ENCODE measurements around the gene MAPK8IP3. TPM values are rescaled to one million over a fixed set of nuclear protein-coding genes. Genes with fewer than 3 reads are reported as not detected.

Gene MAPK8IP3
- total RNA-seq, 1 experiment from 2014 or later, result 41.1 TPM

GRCh38 chr16:1667271-1667670 lies 38.7 kb upstream of the MAPK8IP3 start:
- H3K36me3 ChIP-seq (ENCODE audit: low read depth, low read length), result peaks cover 8% of the 10 kb centered on the region
- intact Hi-C loops (cut with micrococcal nuclease), result no loop called here
- no TSS peak for BruUV-seq (replicated peaks)
- H3K4me3 ChIP-seq (ENCODE audit: low read length), result no peak overlapping the region
- DNase-seq (no peak), ATAC-seq (no peak)
- H3K27me3 ChIP-seq (ENCODE audit: low read length), result no peaks in the 10 kb centered on the region
- ChIA-PET CTCF (no interaction called here), POLR2A (ENCODE audit: unreplicated experiment) (no interaction called here)
- H3K4me1 ChIP-seq (ENCODE audit: insufficient read depth, low read length), result no peaks in the 10 kb centered on the region
- no peaks in the 10 kb centered on the region for H3K9me2 ChIP-seq (replicated peaks; ENCODE audit: low read length)
- no peaks in the 10 kb centered on the region for H3K79me2 ChIP-seq (ENCODE audit: low read length)
- no peak overlapping the region for H3K4me2 ChIP-seq (ENCODE audit: low read length)
- H2AFZ ChIP-seq (ENCODE audit: low read length), result no peak overlapping the region
- TF ChIP-seq CTCF (conservative IDR thresholded peaks at IDR 0.05; ENCODE audit: low read depth, low read length), result no peak
- no peak for TF ChIP-seq EZH2 (IDR thresholded peaks at IDR 0.05; ENCODE audit: low read length, unreplicated experiment)
- no peak for TF ChIP-seq EZH2phosphoT487 (IDR thresholded peaks at IDR 0.05; ENCODE audit: borderline replicate concordance, low read length)
- no peak overlapping the region for H3K9ac ChIP-seq (ENCODE audit: low read length)
- no peaks in the 10 kb centered on the region for H4K20me1 ChIP-seq (ENCODE audit: low read length)
- H3K27ac ChIP-seq (ENCODE audit: low read length), result no peak overlapping the region
- H3F3A ChIP-seq (ENCODE audit: low read length, unreplicated experiment), result no peaks in the 10 kb centered on the region
- no peaks in the 10 kb centered on the region for H3K9me3 ChIP-seq (ENCODE audit: low read length)

- Histone ChIP-seq H3K79me2 (ENCODE audit: low read length) (no peaks in the 10 kb centered on the region), H2AFZ (ENCODE audit: low read length) (no peak overlapping the region), H3K4me3 (ENCODE audit: low read length) (no peak overlapping the region), H3F3A (ENCODE audit: low read length, unreplicated experiment) (no peaks in the 10 kb centered on the region), H3K27me3 (ENCODE audit: low read length) (no peaks in the 10 kb centered on the region), H3K9me2 (replicated peaks; ENCODE audit: low read length) (no peaks in the 10 kb centered on the region), H3K9me3 (ENCODE audit: low read length) (no peaks in the 10 kb centered on the region), H3K4me1 (ENCODE audit: insufficient read depth, low read length) (no peaks in the 10 kb centered on the region), H4K20me1 (ENCODE audit: low read length) (no peaks in the 10 kb centered on the region), H3K27ac (ENCODE audit: low read length) (no peak overlapping the region), H3K9ac (ENCODE audit: low read length) (no peak overlapping the region), H3K4me2 (ENCODE audit: low read length) (no peak overlapping the region), H3K36me3 (ENCODE audit: low read depth, low read length) (peaks cover 11% of the 10 kb centered on the region)
- ChIA-PET CTCF (no interaction called here), POLR2A (ENCODE audit: unreplicated experiment) (no interaction called here)
- intact Hi-C loops (cut with micrococcal nuclease), result no loop called here
- ATAC-seq (no peak), DNase-seq (no peak)
- TF ChIP-seq EZH2phosphoT487 (IDR thresholded peaks at IDR 0.05; ENCODE audit: borderline replicate concordance, low read length) (no peak), EZH2 (IDR thresholded peaks at IDR 0.05; ENCODE audit: low read length, unreplicated experiment) (no peak), CTCF (conservative IDR thresholded peaks at IDR 0.05; ENCODE audit: low read depth, low read length) (no peak)
- BruUV-seq (replicated peaks), result no TSS peak
Measured at GRCh38 chr16:1667916-1668315, 38.1 kb upstream of the MAPK8IP3 start.

GRCh38 chr16:1668612-1669319 lies 37.2 kb upstream of the MAPK8IP3 start:
- no peak for ATAC-seq
- no peak for DNase-seq
- H3K4me1 ChIP-seq (ENCODE audit: insufficient read depth, low read length), result no peaks in the 10 kb centered on the region
- H3K36me3 ChIP-seq (ENCODE audit: low read depth, low read length), result peaks cover 6% of the 10 kb centered on the region
- H3K27me3 ChIP-seq (ENCODE audit: low read length), result no peaks in the 10 kb centered on the region
- H3K79me2 ChIP-seq (ENCODE audit: low read length), result no peaks in the 10 kb centered on the region
- no peak overlapping the region for H3K4me2 ChIP-seq (ENCODE audit: low read length)
- no peak overlapping the region for H3K27ac ChIP-seq (ENCODE audit: low read length)
- TF ChIP-seq EZH2phosphoT487 (IDR thresholded peaks at IDR 0.05; ENCODE audit: borderline replicate concordance, low read length) (no peak), CTCF (conservative IDR thresholded peaks at IDR 0.05; ENCODE audit: low read depth, low read length) (no peak), EZH2 (IDR thresholded peaks at IDR 0.05; ENCODE audit: low read length, unreplicated experiment) (no peak)
- H4K20me1 ChIP-seq (ENCODE audit: low read length), result no peaks in the 10 kb centered on the region
- ChIA-PET CTCF (no interaction called here), POLR2A (ENCODE audit: unreplicated experiment) (no interaction called here)
- no peak overlapping the region for H2AFZ ChIP-seq (ENCODE audit: low read length)
- no peaks in the 10 kb centered on the region for H3K9me2 ChIP-seq (replicated peaks; ENCODE audit: low read length)
- no peaks in the 10 kb centered on the region for H3F3A ChIP-seq (ENCODE audit: low read length, unreplicated experiment)
- H3K9ac ChIP-seq (ENCODE audit: low read length), result no peak overlapping the region
- intact Hi-C loops (cut with micrococcal nuclease), result no loop called here
- H3K4me3 ChIP-seq (ENCODE audit: low read length), result no peak overlapping the region
- no peaks in the 10 kb centered on the region for H3K9me3 ChIP-seq (ENCODE audit: low read length)
- no TSS peak for BruUV-seq (replicated peaks)
